Neural progenitor cell (in vitro differentiated cells): Measurements from ENCODE around the gene RCOR1.

Source experiments
- CTCF ChIP-seq: fragments of 200-600 bp; sonication (generic); IDR thresholded peaks from 2 replicates; pipeline ENCODE4 v1.5.1; 2017; ENCODE audit warnings: antibody characterized with exemption, mild to moderate bottlenecking
- EZH2 ChIP-seq: fragments of 200-600 bp; sonication (generic); IDR thresholded peaks from 2 replicates; pipeline ENCODE4 v1.6.1; 2017; ENCODE audit warnings: antibody characterized with exemption, mild to moderate bottlenecking, moderate library complexity

- TF ChIP-seq CTCF (no peak), EZH2 (no peak)
Observed at GRCh38 chr14:102645746-102646440, 53.4 kb downstream of the RCOR1 start.
